Activated naive CD4-positive, alpha-beta T cell treated with anti-CD3 and anti-CD28 coated beads, Interleukin-2, amount 50 U/mL, for 24 hours (primary cell): Measurements from ENCODE around the gene BSPRY.
A peak's percentile ranks its signal among the peaks of the same experiment; 100 is the strongest.
"Not testable (repeated sequence)": the region's sequence is repeated elsewhere in the genome, so short reads cannot be mapped to it uniquely, and the experiment has no call there.

Source experiments
- H3K27ac Mint-ChIP-seq: one replicate; pipeline ENCODE4 v1.8.0; 2021; ENCODE audit warnings: mild to moderate bottlenecking, mixed read lengths
- H3K27me3 Mint-ChIP-seq: one replicate; pipeline ENCODE4 v1.8.0; 2021; ENCODE audit warnings: mixed read lengths
- H3K36me3 Mint-ChIP-seq: one replicate; pipeline ENCODE4 v1.8.0; 2021; ENCODE audit warnings: mixed read lengths
- H3K4me1 Mint-ChIP-seq: one replicate; pipeline ENCODE4 v1.8.0; 2021; ENCODE audit warnings: mixed read lengths
- H3K4me3 Mint-ChIP-seq: one replicate; pipeline ENCODE4 v1.8.0; 2021; ENCODE audit warnings: mild to moderate bottlenecking, mixed read lengths
- H3K9me3 Mint-ChIP-seq: one replicate; pipeline ENCODE4 v1.8.0; 2021; ENCODE audit warnings: mixed read lengths

The BSPRY gene

DNA sequence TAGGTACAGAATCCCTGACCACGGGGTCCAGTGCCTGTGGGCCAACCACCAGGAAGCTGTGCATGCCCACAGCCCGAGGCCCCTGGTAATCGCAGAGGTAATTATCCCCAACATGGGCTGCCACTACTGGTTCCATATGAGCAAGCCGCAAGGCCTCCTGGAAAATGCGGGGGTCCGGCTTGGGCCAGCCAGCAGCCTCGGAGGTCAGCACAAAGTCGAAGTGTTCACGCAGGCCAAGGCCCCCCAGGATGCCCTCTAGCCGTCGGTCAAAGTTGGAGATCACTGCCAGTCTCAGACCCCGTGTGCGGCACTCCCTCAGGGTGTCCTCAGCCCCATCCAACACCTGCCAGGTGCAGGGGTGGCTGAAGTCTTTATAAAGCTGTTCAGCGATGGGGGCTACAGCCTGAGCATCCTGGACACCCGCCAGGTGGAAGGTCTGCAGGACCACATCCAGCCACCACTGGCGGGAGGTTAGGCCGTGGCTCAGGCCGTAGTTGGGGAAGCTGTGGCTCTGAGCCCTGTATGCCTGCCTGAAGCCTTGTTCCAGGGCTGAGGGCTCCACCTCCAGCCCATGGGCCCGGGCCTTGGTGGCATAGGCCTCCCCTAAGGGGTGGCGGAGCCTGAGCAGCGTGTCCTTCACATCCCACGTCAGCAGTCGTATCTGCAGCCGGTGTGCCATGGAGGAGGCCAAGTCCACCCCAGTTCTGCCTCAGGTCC is 24.5 kb downstream of the BSPRY start:
- H3K27me3 Mint-ChIP-seq, result no peaks in the 10 kb centered on the region
- H3K4me3 Mint-ChIP-seq, result no peak overlapping the region
- no peaks in the 10 kb centered on the region for H3K36me3 Mint-ChIP-seq
- H3K9me3 Mint-ChIP-seq, result no peaks in the 10 kb centered on the region
- H3K27ac Mint-ChIP-seq, result no peak overlapping the region
- peaks cover 10% of the 10 kb centered on the region for H3K4me1 Mint-ChIP-seq

GRCh38 chr9:113375057-113376023 is 26.0 kb downstream of the BSPRY start:
- H3K27me3 Mint-ChIP-seq, result no peaks in the 10 kb centered on the region
- H3K27ac Mint-ChIP-seq, result peak overlapping the region; percentile 77
- H3K4me1 Mint-ChIP-seq, result peaks cover 10% of the 10 kb centered on the region
- H3K36me3 Mint-ChIP-seq, result no peaks in the 10 kb centered on the region
- H3K9me3 Mint-ChIP-seq, result no peaks in the 10 kb centered on the region
- peak overlapping the region; percentile 72 for H3K4me3 Mint-ChIP-seq

GRCh38 chr9:113376634-113377567 is 27.6 kb downstream of the BSPRY start, which contains the start of gene HDHD3:
Gene HDHD3 (minus strand): TSS chr9:113376986. CDS start chr9:113374354, 2,632 bp downstream.
- H3K27me3 Mint-ChIP-seq, result no peaks in the 10 kb centered on the region
- H3K4me1 Mint-ChIP-seq, result peaks cover 10% of the 10 kb centered on the region
- peak within 1 kb of the TSS; percentile 77 for H3K27ac Mint-ChIP-seq
- no peaks in the 10 kb centered on the region for H3K36me3 Mint-ChIP-seq
- no peaks in the 10 kb centered on the region for H3K9me3 Mint-ChIP-seq
- H3K4me3 Mint-ChIP-seq, result peak within 1 kb of the TSS; percentile 74

GRCh38 chr9:113379094-113379828 is 29.9 kb downstream of the BSPRY start:
- not testable (repeated sequence) for H3K9me3 Mint-ChIP-seq, H3K4me3 Mint-ChIP-seq, H3K36me3 Mint-ChIP-seq, H3K27me3 Mint-ChIP-seq, H3K27ac Mint-ChIP-seq
- peaks cover 10% of the 10 kb centered on the region for H3K4me1 Mint-ChIP-seq

GRCh38 chr9:113379829-113380210 is 30.5 kb downstream of the BSPRY start:
- not testable (repeated sequence) for H3K36me3 Mint-ChIP-seq, H3K27ac Mint-ChIP-seq, H3K4me3 Mint-ChIP-seq, H3K27me3 Mint-ChIP-seq, H3K9me3 Mint-ChIP-seq
- peaks cover 10% of the 10 kb centered on the region for H3K4me1 Mint-ChIP-seq

DNA sequence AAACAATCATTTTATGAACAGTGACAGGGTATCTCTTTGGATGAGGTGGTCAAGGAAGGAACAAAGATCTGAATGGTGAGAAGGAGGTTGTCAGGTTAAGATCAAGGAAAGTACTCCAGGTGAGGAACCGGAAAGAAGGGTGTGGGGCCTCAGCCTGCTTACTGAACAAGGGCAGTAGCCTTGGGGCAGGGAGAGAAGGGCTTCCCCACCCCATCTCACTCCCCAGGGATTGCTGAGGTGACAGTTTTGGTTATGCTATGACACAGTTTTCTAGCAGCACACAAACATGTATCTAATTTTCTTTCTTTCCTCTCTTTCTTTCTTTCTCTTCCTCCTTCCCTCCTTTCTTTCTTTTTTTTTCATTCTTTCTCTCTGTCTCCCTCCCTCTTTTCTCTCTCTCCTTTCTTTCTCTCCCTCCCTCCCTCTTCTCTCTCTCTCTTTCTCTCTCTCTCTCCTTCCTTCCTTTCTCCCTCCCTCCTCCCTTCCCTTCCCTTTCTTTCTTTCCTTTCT is 31.6 kb downstream of the BSPRY start:
- Mint-ChIP-seq H3K4me1 (no peaks in the 10 kb centered on the region), H3K36me3 (no peaks in the 10 kb centered on the region), H3K27me3 (no peaks in the 10 kb centered on the region), H3K27ac (no peak overlapping the region), H3K4me3 (no peak overlapping the region), H3K9me3 (no peaks in the 10 kb centered on the region)

GRCh38 chr9:113381441-113381840 is 32.1 kb downstream of the BSPRY start:
- H3K27ac Mint-ChIP-seq, H3K36me3 Mint-ChIP-seq, H3K4me3 Mint-ChIP-seq, H3K9me3 Mint-ChIP-seq, H3K4me1 Mint-ChIP-seq, H3K27me3 Mint-ChIP-seq: not testable (repeated sequence)

DNA sequence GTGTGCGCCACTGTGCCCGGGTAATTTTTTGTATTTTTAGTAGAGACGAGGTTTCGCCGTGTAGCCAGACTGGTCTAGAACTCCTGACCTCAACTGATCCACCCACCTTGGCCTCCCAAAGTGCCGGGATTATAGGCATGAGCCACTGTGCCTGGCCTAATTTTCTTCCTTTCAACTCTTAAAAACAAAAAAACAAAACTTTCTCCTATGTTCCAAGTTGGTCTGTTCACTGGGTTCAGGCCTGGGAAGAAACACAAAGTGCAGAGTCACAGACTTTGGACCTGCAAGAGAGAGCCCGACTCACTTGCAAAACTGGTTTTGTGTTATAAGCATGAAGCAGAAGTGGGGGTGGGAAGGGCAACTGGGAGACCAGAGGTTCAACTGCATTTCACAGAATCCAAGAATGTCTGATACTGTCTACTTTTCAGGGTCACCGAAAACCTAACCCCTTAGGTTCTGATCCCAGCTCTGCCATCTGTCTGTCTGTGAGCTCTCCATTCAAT is 32.6 kb downstream of the BSPRY start:
- Mint-ChIP-seq H3K36me3 (no peaks in the 10 kb centered on the region), H3K27me3 (no peaks in the 10 kb centered on the region), H3K27ac (peak overlapping the region; percentile 23), H3K4me3 (no peak overlapping the region), H3K9me3 (no peaks in the 10 kb centered on the region), H3K4me1 (no peaks in the 10 kb centered on the region)

DNA sequence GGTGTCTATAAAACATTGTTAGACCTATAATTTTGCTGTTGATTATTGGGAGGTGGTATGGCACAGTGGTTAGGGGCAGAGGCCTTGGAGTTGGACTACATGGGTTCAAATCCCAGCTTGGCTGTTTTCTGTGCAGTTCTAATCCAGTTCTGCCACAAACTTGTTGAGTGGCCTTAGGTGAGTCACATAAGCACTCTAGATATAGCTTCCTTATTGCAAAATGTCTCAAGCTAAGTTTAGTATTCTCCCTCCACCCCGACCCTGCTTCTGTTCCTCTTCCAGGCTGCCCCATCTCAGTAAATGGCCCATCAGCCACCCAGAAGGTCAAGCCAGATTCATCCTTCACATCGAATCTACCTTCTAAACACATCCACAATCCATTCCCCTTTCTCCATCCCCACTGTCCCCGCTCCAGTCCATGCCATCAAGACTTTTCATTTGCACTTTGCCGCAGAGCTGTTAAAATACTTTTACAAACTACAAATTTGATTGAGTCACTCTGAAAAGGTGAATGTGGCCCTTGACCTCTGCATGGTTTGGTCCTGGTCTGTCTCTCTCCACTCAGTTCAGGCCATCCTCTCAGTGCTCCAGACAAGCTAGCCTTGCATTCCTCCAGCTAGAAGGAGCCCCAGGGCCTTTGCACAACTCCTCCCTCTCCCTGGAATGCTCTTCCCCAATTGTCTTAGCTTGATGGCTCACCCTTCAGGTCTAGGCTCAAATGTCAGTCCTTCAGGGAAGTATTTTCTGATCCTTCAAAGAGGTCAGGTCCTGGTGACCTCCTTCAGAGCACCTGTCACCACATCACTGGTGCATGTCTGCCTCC is 37.4 kb downstream of the BSPRY start:
- H3K27me3 Mint-ChIP-seq, result no peaks in the 10 kb centered on the region
- H3K9me3 Mint-ChIP-seq, result no peaks in the 10 kb centered on the region

DNA sequence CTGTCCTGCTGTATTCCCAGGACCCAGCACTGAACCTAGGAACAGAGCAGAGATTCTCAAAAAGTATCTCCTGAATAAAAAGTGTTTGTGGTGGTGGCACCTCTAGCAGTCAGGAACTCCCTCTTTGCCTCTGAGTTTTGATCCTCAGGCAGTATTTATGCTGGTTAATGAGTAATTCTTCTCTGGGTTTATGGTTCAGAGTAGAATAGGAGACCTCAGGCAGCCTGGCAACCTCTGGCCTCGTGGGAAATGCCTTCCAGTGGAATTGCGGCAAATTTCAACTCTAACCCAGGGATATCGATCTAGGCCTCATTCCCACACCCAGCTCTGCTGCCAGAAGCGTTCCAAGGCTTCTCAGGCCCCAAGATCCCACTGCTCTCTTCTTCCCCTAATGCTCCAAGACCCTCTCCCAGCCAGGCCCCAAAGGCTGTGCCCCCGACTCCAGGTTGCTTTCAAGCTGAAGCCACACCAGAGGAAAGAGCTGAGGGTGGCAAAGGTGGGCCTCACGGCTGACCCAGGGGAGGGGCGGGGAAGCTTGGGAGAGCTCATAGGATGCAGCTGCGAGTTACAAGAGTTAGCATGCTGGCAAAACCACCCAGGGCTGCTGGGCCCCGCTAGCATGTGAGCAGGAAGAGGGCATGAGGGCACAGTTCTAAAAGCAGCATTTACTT is 38.4 kb downstream of the BSPRY start:
- H3K27me3 Mint-ChIP-seq, result no peaks in the 10 kb centered on the region
- no peak overlapping the region for H3K4me3 Mint-ChIP-seq
- no peak overlapping the region for H3K27ac Mint-ChIP-seq
- H3K9me3 Mint-ChIP-seq, result no peaks in the 10 kb centered on the region
- H3K36me3 Mint-ChIP-seq, result peaks cover 6% of the 10 kb centered on the region
- H3K4me1 Mint-ChIP-seq, result no peaks in the 10 kb centered on the region

More for the DNA sequence above, 37.4 kb downstream of the BSPRY start:
- Mint-ChIP-seq H3K4me1 (no peaks in the 10 kb centered on the region), H3K36me3 (peaks cover 6% of the 10 kb centered on the region), H3K4me3 (no peak overlapping the region), H3K27ac (no peak overlapping the region)

GRCh38 chr9:113388833-113389232 is 39.5 kb downstream of the BSPRY start:
- Mint-ChIP-seq H3K4me3 (no peak overlapping the region), H3K9me3 (no peaks in the 10 kb centered on the region), H3K4me1 (no peaks in the 10 kb centered on the region), H3K27me3 (no peaks in the 10 kb centered on the region), H3K27ac (no peak overlapping the region), H3K36me3 (peaks cover 6% of the 10 kb centered on the region)

GRCh38 chr9:113389451-113389850 is 40.1 kb downstream of the BSPRY start:
- H3K27me3 Mint-ChIP-seq, result no peaks in the 10 kb centered on the region
- no peaks in the 10 kb centered on the region for H3K4me1 Mint-ChIP-seq
- H3K27ac Mint-ChIP-seq, result no peak overlapping the region
- no peak overlapping the region for H3K4me3 Mint-ChIP-seq
- no peaks in the 10 kb centered on the region for H3K9me3 Mint-ChIP-seq
- peaks cover 6% of the 10 kb centered on the region for H3K36me3 Mint-ChIP-seq

- no peaks in the 10 kb centered on the region for H3K9me3 Mint-ChIP-seq
- H3K4me1 Mint-ChIP-seq, result peaks cover 3% of the 10 kb centered on the region
- H3K4me3 Mint-ChIP-seq, result no peak overlapping the region
- H3K36me3 Mint-ChIP-seq, result peaks cover 8% of the 10 kb centered on the region
- H3K27ac Mint-ChIP-seq, result no peak overlapping the region
- H3K27me3 Mint-ChIP-seq, result no peaks in the 10 kb centered on the region
These were observed 41.0 kb downstream of the BSPRY start for GRCh38 chr9:113390192-113390960.
